GM12865 (cell line): ENCODE results near the gene LRIG1.

ENCODE experiments used
- DNase-seq: peaks from one replicate; pipeline ENCODE4 v3.0.0; 2010; ENCODE audit warnings: low read depth
- H3K4me3 ChIP-seq: 2 replicates; pipeline ENCODE4 v1.5.1; 2011; ENCODE audit warnings: mild to moderate bottlenecking, low read depth, low read length, control low read depth
- TF ChIP-seq, protein P1 (sequence below): IDR thresholded peaks from 2 replicates; pipeline ENCODE4 v1.5.1; 2011; ENCODE audit warnings: low read length, control low read depth, low read depth, inconsistent platforms; ENCODE audit not compliant: insufficient read depth; ENCODE audit errors: missing control alignments

Gene LRIG1

DNA sequence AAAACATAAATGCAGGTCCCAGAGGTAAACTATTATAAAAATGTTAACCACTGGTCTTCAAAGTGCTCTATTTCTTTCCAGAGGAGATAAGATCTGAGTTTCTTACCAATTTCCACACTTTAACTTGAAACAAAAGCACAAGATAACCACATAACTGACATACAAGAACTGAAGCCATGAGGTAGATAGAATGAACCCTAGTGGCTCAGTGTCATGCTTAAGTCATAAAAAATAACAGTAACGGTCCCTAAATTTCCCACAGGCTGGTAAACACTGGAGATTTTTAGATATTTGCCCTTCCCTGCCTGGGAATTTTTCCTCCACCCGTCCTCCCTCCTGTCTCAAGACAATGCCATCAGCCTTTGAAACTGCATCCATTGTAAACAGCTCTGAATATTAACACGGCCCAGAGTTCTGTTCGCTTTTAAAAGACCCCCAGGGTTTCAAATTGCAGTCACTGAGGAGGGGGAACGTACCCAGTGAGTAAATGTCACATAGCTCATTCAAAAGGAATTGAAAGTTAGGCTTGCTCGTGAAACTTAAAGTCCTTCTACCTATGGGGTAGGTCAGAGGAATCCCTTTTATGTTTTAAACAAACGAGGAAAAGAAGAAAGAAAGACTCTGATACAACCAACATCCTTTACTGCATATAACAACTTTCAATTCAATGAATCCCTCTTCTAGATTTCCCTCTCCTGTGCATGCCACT is 5.7 kb downstream of the LRIG1 start:
- no peak for DNase-seq
- no peak overlapping the region for H3K4me3 ChIP-seq
- TF ChIP-seq, protein P1, sequence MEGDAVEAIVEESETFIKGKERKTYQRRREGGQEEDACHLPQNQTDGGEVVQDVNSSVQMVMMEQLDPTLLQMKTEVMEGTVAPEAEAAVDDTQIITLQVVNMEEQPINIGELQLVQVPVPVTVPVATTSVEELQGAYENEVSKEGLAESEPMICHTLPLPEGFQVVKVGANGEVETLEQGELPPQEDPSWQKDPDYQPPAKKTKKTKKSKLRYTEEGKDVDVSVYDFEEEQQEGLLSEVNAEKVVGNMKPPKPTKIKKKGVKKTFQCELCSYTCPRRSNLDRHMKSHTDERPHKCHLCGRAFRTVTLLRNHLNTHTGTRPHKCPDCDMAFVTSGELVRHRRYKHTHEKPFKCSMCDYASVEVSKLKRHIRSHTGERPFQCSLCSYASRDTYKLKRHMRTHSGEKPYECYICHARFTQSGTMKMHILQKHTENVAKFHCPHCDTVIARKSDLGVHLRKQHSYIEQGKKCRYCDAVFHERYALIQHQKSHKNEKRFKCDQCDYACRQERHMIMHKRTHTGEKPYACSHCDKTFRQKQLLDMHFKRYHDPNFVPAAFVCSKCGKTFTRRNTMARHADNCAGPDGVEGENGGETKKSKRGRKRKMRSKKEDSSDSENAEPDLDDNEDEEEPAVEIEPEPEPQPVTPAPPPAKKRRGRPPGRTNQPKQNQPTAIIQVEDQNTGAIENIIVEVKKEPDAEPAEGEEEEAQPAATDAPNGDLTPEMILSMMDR = no peak

- DNase-seq = no peak
- H3K4me3 ChIP-seq = no peak overlapping the region
- TF ChIP-seq, protein P1 = no peak
These were observed 7.2 kb downstream of the LRIG1 start for GRCh38 chr3:66493458-66494099.

- no peak for DNase-seq
- no peak overlapping the region for H3K4me3 ChIP-seq
- TF ChIP-seq, protein P1 = no peak
These were observed 8.2 kb downstream of the LRIG1 start for GRCh38 chr3:66492672-66493071.

GRCh38 chr3:66492071-66492470 is 8.8 kb downstream of the LRIG1 start:
- no peak overlapping the region for H3K4me3 ChIP-seq
- DNase-seq = no peak
- TF ChIP-seq, protein P1 = no peak

- TF ChIP-seq, protein P1 = no peak
- DNase-seq = no peak
- no peak overlapping the region for H3K4me3 ChIP-seq
These were observed 9.8 kb downstream of the LRIG1 start for GRCh38 chr3:66490984-66491383.

DNA sequence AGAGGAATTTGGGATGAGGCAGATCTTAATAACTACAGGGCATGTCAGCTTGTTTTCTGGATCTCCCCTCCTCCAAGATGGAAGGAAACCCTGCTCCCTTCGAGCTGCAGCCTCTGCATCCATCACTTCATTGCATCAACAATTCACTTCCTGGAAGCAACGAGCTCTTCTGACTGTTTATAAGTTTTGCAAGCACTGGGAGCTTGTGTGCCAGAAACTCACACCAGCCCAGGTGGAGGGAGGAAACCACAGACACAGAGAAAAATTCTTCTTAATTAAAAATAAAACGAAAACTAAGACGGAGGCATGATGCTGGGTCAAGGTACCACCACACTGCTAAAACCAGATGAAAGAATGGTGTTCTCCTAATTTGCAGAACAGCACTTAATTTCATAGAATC is 10.6 kb downstream of the LRIG1 start:
- peak; percentile 75 for DNase-seq
- H3K4me3 ChIP-seq = no peak overlapping the region
- TF ChIP-seq, protein P1 = no peak

- H3K4me3 ChIP-seq = no peak overlapping the region
- TF ChIP-seq, protein P1 = no peak
- DNase-seq = peak; percentile 39
These were observed 11.2 kb downstream of the LRIG1 start for GRCh38 chr3:66489581-66489980.
